C4-2B (cell line): ENCODE results near the gene KCNQ4.
A peak's percentile ranks its signal among the peaks of the same experiment; 100 is the strongest.

Source experiments
- H3K27ac ChIP-seq: fragments of 450-650 bp; 2 replicates; pipeline ENCODE4 v1.5.1; 2017
- CTCF ChIP-seq: fragments of 450-650 bp; conservative IDR thresholded peaks from 2 replicates; pipeline ENCODE4 v1.5.1; 2017; ENCODE audit warnings: mild to moderate bottlenecking
- ZFX ChIP-seq: fragments of 450-650 bp; IDR thresholded peaks from 2 replicates; pipeline ENCODE4 v1.6.1; 2017

The KCNQ4 gene

GRCh38 chr1:40783001-40783905 is at the start of gene KCNQ4:
TSS of gene KCNQ4 (plus strand) at chr1:40783787. CDS start at chr1:40784094, 307 bp downstream.
- TF ChIP-seq ZFX (no peak), CTCF (no peak)
- H3K27ac ChIP-seq, result peak within 1 kb of the TSS; percentile 66

DNA sequence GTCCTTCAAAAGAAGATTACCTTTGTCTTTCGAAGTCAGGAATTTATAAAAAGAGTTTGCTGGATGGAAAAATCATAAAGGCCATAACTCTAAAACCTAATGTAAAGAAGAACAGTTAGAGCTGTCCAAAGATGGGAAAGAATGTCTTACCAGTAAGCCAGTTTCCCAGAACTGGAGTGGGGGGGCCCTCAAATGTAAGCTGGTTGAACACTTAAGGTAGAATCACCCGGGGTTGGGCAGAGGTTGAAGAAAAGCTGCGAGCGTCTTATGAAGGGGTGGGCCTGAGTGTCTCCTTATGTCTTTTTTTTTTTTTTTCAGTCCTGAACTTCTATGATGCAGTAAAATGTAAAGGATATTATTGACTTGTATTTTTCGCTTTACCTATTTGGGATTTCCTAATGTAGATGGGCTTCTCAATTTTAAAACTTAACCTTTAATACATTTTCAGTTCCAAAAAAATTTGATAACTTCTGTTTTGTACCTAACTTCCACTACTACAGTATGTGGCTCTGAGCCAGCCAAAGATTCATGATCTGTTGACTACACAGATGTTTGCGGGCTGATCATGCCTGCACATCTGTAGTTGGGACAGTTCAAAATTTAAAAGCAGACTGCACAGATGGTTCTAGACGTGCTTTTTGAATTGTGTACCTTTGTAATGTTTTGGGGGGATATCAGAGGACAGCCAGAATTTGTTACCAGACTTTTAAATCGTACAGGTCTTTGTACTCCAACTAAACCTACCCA is 48.5 kb upstream of the KCNQ4 start:
- TF ChIP-seq CTCF, result no peak
- no peak for TF ChIP-seq ZFX
- H3K27ac ChIP-seq, result no peak overlapping the region

- TF ChIP-seq ZFX (no peak), CTCF (no peak)
- no peak overlapping the region for H3K27ac ChIP-seq
These were observed 47.5 kb upstream of the KCNQ4 start for GRCh38 chr1:40736085-40736531.

- TF ChIP-seq CTCF (no peak), ZFX (no peak)
- H3K27ac ChIP-seq, result no peak overlapping the region
These were observed 44.8 kb upstream of the KCNQ4 start for GRCh38 chr1:40738831-40739230.

GRCh38 chr1:40739455-40740008 is 44.1 kb upstream of the KCNQ4 start:
- H3K27ac ChIP-seq, result no peak overlapping the region
- TF ChIP-seq CTCF (no peak), ZFX (no peak)

DNA sequence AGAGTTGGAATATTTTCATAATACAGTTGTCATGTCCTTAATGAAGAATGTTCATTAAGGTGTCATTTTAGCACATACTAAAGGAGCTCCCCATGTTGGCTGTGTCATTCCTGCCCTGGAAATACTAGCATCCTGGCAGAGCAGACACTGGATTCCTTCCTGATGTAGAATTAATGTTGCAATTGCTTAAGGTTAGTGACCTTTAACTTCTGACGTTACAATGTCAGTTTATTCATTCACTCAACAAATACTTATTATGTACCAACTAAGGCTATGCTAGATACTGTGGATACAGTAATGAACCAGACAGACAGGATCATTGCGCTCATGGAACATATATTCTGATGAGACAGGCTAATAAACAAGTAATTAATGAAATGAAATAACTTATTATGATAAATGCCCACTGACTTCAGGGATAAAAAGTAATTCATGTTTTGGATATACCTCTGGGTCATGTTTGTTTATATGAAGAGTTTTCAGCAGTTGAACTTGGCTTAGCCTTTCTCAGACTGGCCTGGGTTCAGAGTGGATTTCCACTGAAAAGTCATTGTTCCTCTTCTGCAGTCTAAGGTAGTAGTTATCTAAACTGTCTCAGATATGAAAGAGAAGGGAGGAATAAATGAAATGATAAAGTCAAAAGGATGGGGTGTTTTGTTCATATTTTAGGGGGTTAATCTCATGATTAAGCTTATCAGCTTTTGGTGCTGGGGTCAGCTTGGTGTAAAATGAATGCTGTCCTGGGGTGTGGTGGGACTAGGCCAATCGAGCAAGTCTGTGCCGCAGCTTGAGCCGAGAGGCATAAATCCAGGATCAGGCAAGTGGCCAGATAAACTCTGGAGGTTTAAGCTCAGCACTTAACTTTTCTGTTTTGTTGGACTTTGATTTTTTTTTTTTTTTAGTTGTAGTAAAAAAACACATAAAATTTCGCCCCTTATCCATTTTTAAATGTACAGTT is 43.3 kb upstream of the KCNQ4 start:
- no peak for TF ChIP-seq CTCF
- no peak for TF ChIP-seq ZFX
- H3K27ac ChIP-seq, result no peak overlapping the region
